HFF-Myc (cell line): Measurements from ENCODE around the gene RTRAF.
A peak's percentile ranks its signal among the peaks of the same experiment; 100 is the strongest.

Source experiments
- DNase-seq: peaks from one replicate; pipeline ENCODE4 v3.0.0-alpha.2; 2011; ENCODE audit warnings: low read depth; ENCODE audit errors: extremely low read depth
- H3K4me3 ChIP-seq: replicated peaks from 2 replicates; pipeline ENCODE4 v1.5.1; 2011; ENCODE audit warnings: low read depth, mild to moderate bottlenecking, control low read depth, low read length
- CTCF ChIP-seq: IDR thresholded peaks from 2 replicates; pipeline ENCODE4 v1.5.1; 2012; ENCODE audit warnings: mild to moderate bottlenecking, low read depth, low read length, control low read depth; ENCODE audit errors: missing control alignments

Gene RTRAF

GRCh38 chr14:52021957-52022600 lies 32.7 kb downstream of the RTRAF start:
- H3K4me3 ChIP-seq, result no peak overlapping the region
- no peak for TF ChIP-seq CTCF
- no peak for DNase-seq

- no peak for TF ChIP-seq CTCF
- H3K4me3 ChIP-seq, result no peak overlapping the region
- DNase-seq, result peak; percentile 76
These were observed 34.2 kb downstream of the RTRAF start for GRCh38 chr14:52023518-52023917.

DNA sequence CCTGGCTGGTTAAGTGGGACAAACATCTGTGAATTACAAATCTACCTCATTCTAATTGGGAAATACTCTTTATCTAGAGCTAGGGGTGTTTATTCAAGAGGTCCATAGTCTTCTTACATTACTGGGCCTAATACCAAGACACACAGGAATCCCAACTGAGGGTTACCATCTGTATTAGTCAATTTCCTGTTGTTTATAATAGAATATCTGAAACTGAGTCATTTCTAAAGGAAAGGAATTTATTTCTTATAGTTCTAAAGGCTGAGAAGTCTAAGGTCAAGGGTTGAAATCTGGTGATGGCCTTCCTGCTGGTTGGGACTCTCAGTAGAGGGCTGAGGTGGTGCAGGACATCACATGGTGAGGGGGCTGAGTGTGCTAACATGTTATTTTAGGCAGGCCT lies 36.0 kb downstream of the RTRAF start:
- DNase-seq, result peak; percentile 72
- H3K4me3 ChIP-seq, result no peak overlapping the region
- TF ChIP-seq CTCF, result no peak

DNA sequence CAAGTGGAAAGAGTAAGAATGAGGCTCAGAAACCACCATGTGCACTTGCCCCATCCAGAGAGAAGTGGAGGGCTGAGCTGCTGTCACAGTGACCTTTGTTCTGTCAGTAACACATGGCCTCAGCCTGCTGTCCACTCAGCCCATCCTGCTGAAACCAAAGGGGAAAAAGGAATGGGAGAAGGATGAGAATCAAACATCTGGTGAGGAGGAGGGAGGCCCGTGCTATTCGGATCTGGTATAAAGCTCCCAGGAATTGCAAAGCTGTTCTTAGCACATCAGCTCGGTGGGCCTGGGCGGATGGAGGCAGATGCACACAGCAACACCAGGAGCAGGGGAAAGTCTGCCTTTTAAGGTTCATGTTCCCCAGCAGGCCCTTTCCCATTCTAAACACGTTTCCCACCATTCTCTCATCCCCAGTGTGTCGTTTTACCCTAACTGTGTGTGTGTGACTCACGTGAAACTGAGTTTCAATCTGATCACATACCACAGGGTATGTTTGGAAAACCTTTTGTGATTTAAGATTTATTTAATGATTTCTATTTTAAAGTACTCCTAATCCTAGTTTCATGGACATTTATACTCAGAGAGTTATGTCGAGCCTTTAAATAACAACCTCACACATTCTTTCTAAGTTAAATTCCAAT lies 36.8 kb downstream of the RTRAF start:
- peak; percentile 36 for DNase-seq
- no peak for TF ChIP-seq CTCF
- H3K4me3 ChIP-seq, result no peak overlapping the region

GRCh38 chr14:52026901-52027300 lies 37.6 kb downstream of the RTRAF start:
- TF ChIP-seq CTCF, result no peak
- H3K4me3 ChIP-seq, result no peak overlapping the region
- DNase-seq, result no peak

DNA sequence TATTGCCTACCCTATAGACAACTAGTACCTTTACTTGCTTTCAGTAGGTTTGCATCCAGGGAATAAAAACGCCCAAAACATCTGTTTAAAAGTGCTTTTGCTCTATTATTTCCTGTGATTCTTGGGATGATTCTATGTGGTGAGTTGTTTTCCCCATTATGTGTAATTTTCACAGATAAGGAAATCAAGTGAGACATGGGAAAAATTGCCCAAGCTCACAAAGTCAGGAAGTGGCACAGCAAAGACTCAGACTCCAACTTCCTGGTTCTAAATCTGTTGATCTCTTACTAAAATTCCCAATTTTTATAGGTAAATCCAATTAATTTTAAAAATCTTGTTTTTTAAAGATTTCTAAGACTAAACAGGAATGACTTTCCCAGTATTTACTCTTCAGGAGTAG lies 40.5 kb downstream of the RTRAF start:
- no peak for DNase-seq
- H3K4me3 ChIP-seq, result no peak overlapping the region
- no peak for TF ChIP-seq CTCF
